ENCODE data around the gene TTC17. TPM values are rescaled to one million over a fixed set of nuclear protein-coding genes. Genes with fewer than 3 reads are reported as not detected.

Gene TTC17
- total and polyA plus RNA-seq, 9 of the 15 experiments (the other 6 are each of a cell fraction or from before 2014, with no cell fraction given) = 19.7 to 99.1 (median 53.3) TPM

DNA sequence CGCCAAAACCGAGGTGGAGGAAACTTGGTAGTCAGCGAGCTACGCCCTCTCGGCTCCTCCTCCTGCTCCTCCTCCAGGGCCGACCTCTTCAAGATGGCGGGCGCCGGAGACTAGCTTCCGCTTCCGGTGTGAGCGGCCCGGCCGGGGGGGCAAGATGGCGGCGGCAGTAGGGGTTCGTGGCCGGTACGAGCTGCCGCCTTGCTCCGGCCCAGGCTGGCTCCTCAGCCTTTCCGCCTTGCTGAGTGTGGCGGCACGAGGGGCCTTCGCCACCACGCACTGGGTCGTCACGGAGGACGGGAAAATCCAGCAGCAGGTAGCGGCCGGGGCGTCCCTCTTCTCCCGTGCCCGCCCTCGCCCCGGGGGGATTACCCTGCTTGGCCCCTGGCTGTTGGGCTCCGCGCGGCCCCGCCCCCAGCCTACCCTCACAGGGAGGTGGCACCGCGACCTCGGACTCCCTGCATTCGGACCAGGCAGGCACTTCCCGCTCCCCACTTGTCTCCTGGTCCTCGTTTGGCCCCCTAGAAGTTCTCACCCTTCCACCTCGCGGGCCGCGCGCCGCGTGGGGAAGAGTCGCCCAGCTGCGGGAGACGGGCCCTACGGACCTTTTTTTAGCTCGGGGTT lies at the start of gene TTC17 (continued):
- TF ChIP-seq, protein P1, sequence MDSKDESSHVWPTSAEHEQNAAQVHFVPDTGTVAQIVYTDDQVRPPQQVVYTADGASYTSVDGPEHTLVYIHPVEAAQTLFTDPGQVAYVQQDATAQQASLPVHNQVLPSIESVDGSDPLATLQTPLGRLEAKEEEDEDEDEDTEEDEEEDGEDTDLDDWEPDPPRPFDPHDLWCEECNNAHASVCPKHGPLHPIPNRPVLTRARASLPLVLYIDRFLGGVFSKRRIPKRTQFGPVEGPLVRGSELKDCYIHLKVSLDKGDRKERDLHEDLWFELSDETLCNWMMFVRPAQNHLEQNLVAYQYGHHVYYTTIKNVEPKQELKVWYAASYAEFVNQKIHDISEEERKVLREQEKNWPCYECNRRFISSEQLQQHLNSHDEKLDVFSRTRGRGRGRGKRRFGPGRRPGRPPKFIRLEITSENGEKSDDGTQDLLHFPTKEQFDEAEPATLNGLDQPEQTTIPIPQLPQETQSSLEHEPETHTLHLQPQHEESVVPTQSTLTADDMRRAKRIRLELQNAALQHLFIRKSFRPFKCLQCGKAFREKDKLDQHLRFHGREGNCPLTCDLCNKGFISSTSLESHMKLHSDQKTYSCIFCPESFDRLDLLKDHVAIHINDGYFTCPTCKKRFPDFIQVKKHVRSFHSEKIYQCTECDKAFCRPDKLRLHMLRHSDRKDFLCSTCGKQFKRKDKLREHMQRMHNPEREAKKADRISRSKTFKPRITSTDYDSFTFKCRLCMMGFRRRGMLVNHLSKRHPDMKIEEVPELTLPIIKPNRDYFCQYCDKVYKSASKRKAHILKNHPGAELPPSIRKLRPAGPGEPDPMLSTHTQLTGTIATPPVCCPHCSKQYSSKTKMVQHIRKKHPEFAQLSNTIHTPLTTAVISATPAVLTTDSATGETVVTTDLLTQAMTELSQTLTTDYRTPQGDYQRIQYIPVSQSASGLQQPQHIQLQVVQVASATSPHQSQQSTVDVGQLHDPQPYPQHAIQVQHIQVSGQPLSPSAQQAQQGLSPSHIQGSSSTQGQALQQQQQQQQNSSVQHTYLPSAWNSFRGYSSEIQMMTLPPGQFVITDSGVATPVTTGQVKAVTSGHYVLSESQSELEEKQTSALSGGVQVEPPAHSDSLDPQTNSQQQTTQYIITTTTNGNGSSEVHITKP (IDR thresholded peaks at IDR 0.05; ENCODE audit: partially characterized antibody) = no peak
- TF ChIP-seq ZNF165 (CRISPR knock-in tag; IDR thresholded peaks at IDR 0.05; ENCODE audit: borderline replicate concordance) (no peak), SETDB1 (IDR thresholded peaks at IDR 0.05; ENCODE audit: low read length) (peak; percentile 22), MTA3 (IDR thresholded peaks at IDR 0.05; ENCODE audit: borderline replicate concordance) (peak; percentile 85; the same call in 1 of the 2 replicates), TBL1XR1 (IDR thresholded peaks at IDR 0.05; ENCODE audit: low read length in 2 of 2) (no peak; a peak in 1 of 4 replicates), TBP (optimal IDR thresholded peaks at IDR 0.05; ENCODE audit: low read depth, low read length) (peak; percentile 88), SRSF1 (IDR thresholded peaks at IDR 0.05; ENCODE audit: low read depth, low read length) (0 out of 2 replicates have a peak, but pooled peaks have one; percentile 42), BRD4 (IDR thresholded peaks at IDR 0.05) (peak; percentile 71; the same call in 1 of the 2 replicates), GABPB1 (CRISPR knock-in tag; IDR thresholded peaks at IDR 0.05) (peak; percentile 96), ZNF197 (CRISPR knock-in tag; IDR thresholded peaks at IDR 0.05; ENCODE audit: low read depth) (0 out of 2 replicates have a peak, but pooled peaks have one; percentile 48), EZH2 (IDR thresholded peaks at IDR 0.05; ENCODE audit: borderline replicate concordance, low read depth, low read length) (no peak)
- TF ChIP-seq, protein P2, sequence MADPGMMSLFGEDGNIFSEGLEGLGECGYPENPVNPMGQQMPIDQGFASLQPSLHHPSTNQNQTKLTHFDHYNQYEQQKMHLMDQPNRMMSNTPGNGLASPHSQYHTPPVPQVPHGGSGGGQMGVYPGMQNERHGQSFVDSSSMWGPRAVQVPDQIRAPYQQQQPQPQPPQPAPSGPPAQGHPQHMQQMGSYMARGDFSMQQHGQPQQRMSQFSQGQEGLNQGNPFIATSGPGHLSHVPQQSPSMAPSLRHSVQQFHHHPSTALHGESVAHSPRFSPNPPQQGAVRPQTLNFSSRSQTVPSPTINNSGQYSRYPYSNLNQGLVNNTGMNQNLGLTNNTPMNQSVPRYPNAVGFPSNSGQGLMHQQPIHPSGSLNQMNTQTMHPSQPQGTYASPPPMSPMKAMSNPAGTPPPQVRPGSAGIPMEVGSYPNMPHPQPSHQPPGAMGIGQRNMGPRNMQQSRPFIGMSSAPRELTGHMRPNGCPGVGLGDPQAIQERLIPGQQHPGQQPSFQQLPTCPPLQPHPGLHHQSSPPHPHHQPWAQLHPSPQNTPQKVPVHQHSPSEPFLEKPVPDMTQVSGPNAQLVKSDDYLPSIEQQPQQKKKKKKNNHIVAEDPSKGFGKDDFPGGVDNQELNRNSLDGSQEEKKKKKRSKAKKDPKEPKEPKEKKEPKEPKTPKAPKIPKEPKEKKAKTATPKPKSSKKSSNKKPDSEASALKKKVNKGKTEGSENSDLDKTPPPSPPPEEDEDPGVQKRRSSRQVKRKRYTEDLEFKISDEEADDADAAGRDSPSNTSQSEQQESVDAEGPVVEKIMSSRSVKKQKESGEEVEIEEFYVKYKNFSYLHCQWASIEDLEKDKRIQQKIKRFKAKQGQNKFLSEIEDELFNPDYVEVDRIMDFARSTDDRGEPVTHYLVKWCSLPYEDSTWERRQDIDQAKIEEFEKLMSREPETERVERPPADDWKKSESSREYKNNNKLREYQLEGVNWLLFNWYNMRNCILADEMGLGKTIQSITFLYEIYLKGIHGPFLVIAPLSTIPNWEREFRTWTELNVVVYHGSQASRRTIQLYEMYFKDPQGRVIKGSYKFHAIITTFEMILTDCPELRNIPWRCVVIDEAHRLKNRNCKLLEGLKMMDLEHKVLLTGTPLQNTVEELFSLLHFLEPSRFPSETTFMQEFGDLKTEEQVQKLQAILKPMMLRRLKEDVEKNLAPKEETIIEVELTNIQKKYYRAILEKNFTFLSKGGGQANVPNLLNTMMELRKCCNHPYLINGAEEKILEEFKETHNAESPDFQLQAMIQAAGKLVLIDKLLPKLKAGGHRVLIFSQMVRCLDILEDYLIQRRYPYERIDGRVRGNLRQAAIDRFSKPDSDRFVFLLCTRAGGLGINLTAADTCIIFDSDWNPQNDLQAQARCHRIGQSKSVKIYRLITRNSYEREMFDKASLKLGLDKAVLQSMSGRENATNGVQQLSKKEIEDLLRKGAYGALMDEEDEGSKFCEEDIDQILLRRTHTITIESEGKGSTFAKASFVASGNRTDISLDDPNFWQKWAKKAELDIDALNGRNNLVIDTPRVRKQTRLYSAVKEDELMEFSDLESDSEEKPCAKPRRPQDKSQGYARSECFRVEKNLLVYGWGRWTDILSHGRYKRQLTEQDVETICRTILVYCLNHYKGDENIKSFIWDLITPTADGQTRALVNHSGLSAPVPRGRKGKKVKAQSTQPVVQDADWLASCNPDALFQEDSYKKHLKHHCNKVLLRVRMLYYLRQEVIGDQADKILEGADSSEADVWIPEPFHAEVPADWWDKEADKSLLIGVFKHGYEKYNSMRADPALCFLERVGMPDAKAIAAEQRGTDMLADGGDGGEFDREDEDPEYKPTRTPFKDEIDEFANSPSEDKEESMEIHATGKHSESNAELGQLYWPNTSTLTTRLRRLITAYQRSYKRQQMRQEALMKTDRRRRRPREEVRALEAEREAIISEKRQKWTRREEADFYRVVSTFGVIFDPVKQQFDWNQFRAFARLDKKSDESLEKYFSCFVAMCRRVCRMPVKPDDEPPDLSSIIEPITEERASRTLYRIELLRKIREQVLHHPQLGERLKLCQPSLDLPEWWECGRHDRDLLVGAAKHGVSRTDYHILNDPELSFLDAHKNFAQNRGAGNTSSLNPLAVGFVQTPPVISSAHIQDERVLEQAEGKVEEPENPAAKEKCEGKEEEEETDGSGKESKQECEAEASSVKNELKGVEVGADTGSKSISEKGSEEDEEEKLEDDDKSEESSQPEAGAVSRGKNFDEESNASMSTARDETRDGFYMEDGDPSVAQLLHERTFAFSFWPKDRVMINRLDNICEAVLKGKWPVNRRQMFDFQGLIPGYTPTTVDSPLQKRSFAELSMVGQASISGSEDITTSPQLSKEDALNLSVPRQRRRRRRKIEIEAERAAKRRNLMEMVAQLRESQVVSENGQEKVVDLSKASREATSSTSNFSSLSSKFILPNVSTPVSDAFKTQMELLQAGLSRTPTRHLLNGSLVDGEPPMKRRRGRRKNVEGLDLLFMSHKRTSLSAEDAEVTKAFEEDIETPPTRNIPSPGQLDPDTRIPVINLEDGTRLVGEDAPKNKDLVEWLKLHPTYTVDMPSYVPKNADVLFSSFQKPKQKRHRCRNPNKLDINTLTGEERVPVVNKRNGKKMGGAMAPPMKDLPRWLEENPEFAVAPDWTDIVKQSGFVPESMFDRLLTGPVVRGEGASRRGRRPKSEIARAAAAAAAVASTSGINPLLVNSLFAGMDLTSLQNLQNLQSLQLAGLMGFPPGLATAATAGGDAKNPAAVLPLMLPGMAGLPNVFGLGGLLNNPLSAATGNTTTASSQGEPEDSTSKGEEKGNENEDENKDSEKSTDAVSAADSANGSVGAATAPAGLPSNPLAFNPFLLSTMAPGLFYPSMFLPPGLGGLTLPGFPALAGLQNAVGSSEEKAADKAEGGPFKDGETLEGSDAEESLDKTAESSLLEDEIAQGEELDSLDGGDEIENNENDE (IDR thresholded peaks at IDR 0.05; ENCODE audit: low read depth, low read length) = no peak

All from K562 (cell line).